Brain microvascular endothelial cell (primary cell): ENCODE measurements around the gene IGFL3.
"Not testable (repeated sequence)": the region's sequence is repeated elsewhere in the genome, so short reads cannot be mapped to it uniquely, and the experiment has no call there.

Source experiments
- DNase-seq: peaks from one replicate; pipeline ENCODE4 v3.0.0-alpha.2; 2020
- H3K27ac ChIP-seq: fragments of 250-450 bp; sonication (Bioruptor Pico); 2 replicates; pipeline ENCODE4 v1.5.1; 2020; ENCODE audit warnings: mild to moderate bottlenecking, moderate library complexity
- H3K27me3 ChIP-seq: fragments of 250-450 bp; sonication (Bioruptor Pico); replicated peaks from 2 replicates; pipeline ENCODE4 v1.5.1; 2020; ENCODE audit warnings: mild to moderate bottlenecking
- H3K36me3 ChIP-seq: fragments of 250-450 bp; sonication (Bioruptor Pico); replicated peaks from 2 replicates; pipeline ENCODE4 v1.5.1; 2020; ENCODE audit warnings: mild to moderate bottlenecking
- H3K4me3 ChIP-seq: 2 replicates; pipeline ENCODE4 v1.5.1; 2011; ENCODE audit warnings: low read depth, mild to moderate bottlenecking, control low read depth, low read length, moderate library complexity
- CTCF ChIP-seq: IDR thresholded peaks from 2 replicates; pipeline ENCODE4 v1.5.1; 2011; ENCODE audit warnings: low read depth, mild to moderate bottlenecking, moderate library complexity, low read length, control low read depth, inconsistent platforms; ENCODE audit errors: missing control alignments
- in situ Hi-C: cut with HindIII; loops from 2 replicates; pipeline ENCODE4 v1.10.0; 2017; ENCODE audit warnings: low sequenced_read_pairs, low pct_ligation_motif_present

The IGFL3 gene

DNA sequence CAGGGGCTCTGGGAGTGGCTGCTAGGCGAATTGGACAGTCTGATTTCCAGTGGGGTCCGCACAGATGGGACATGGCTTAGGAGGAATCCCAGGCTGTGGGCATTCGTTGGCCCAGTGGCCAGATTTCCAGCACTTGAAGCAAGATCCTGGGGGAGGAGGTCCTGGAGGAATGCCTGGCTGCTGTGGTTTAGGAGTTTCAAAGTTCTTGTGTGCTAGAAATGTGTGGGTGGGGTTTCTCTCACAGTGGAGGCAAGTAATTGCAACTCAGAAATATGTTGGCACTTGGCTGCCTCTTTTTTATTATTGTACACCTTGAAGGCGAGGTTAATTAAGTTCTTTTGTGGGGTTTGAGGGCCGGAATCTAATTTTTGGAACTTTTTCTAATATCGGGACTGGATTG is 17.1 kb downstream of the IGFL3 start:
- no peak overlapping the region for H3K27ac ChIP-seq
- H3K27me3 ChIP-seq = peaks cover 22% of the 10 kb centered on the region
- no peak overlapping the region for H3K4me3 ChIP-seq
- in situ Hi-C loops = no loop called here
- H3K36me3 ChIP-seq = no peaks in the 10 kb centered on the region
- no peak for DNase-seq
- TF ChIP-seq CTCF = no peak

DNA sequence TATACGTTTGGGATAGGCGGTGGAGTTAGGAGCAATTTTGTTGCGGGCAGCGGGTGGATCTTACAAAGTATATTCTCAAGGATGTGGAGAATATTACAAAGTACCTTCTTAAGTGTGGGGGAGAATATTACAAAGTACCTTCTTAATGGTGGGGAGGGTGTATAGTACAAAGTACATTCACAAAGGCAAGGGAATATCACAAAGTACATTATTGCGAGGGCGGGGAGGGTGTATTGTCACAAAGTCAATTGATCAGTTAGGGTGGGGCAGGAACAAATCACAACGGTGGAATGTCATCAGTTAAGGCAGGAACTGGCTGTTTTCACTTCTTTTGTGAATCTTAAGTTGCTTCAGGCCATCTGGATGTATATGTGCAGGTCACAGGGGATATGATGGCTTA is 22.2 kb downstream of the IGFL3 start:
- H3K27me3 ChIP-seq, in situ Hi-C loops: not testable (repeated sequence)

GRCh38 chr19:46101293-46101692 is 23.2 kb downstream of the IGFL3 start:
- DNase-seq = no peak
- Histone ChIP-seq H3K4me3 (no peak overlapping the region), H3K36me3 (no peaks in the 10 kb centered on the region), H3K27me3 (peaks cover 7% of the 10 kb centered on the region), H3K27ac (no peak overlapping the region)
- no peak for TF ChIP-seq CTCF
- in situ Hi-C loops = no loop called here

More for the DNA sequence above, 22.2 kb downstream of the IGFL3 start:
- not testable (repeated sequence) for H3K4me3 ChIP-seq, H3K27ac ChIP-seq, H3K36me3 ChIP-seq, DNase-seq

- Histone ChIP-seq H3K27me3 (peaks cover 7% of the 10 kb centered on the region), H3K27ac (no peak overlapping the region), H3K4me3 (no peak overlapping the region), H3K36me3 (no peaks in the 10 kb centered on the region)
- TF ChIP-seq CTCF = no peak
- in situ Hi-C loops = no loop called here
- no peak for DNase-seq
These were observed 24.1 kb downstream of the IGFL3 start for GRCh38 chr19:46100344-46100743.

DNA sequence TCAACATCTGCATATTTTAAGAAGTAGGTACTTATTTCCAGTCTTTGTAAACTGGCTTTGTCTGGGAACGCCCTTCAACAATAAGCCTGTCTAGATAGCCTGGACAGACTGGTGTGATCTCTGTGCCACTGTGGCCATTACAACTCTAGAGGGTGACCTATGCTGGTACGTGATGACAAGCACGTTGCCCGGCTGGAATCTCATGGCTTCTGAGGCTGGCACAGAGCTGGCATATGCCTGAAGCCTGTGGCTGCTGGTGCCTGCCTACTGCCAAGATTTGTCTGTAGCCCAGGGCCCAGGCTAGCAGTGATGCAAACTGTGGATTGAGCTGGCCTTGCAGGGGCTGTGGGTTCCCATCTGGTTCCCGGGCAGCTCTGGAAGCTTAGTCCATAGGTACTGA is 34.0 kb downstream of the IGFL3 start:
- H3K27me3 ChIP-seq = peaks cover 19% of the 10 kb centered on the region
- in situ Hi-C loops = no loop called here
- H3K4me3 ChIP-seq = no peak overlapping the region
- no peak for TF ChIP-seq CTCF
- DNase-seq = no peak
- H3K27ac ChIP-seq = no peak overlapping the region
- no peaks in the 10 kb centered on the region for H3K36me3 ChIP-seq

DNA sequence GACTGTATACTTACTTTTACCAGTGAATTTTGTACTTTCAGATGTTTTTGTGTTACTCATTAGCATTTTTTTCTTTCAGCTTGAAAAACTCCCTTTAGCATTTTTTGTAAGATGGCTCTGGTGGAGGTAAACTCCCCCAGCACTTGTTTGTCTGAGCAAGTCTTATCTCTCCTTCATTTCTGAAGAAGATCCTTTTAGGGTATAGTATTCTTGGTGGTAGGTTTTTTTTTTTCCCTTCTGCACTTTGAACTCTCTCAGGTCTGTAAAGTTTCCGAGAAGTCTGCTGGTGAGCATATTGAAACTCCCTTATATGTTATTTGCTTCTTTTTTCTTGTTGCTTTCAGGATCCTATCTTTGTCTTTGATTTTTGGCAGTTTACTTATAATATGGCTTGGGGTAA is 35.1 kb downstream of the IGFL3 start:
- DNase-seq = no peak
- in situ Hi-C loops = no loop called here
- no peak for TF ChIP-seq CTCF
- H3K4me3 ChIP-seq = no peak overlapping the region
- no peaks in the 10 kb centered on the region for H3K36me3 ChIP-seq
- no peak overlapping the region for H3K27ac ChIP-seq
- H3K27me3 ChIP-seq = peaks cover 19% of the 10 kb centered on the region
